HL-60 (cell line): Measurements from ENCODE around the gene FCHSD2.

Experiments used
- GABPA ChIP-seq: IDR thresholded peaks from 2 replicates; pipeline ENCODE4 v1.6.1; 2012; ENCODE audit warnings: low read depth
- POLR2AphosphoS5 ChIP-seq: IDR thresholded peaks from 2 replicates; pipeline ENCODE4 v1.6.1; 2012; ENCODE audit warnings: low read depth
- TF ChIP-seq, protein P1 (sequence below): IDR thresholded peaks from one replicate; pipeline ENCODE4 v1.5.1; 2011; ENCODE audit warnings: low read length, control low read depth, inconsistent platforms; ENCODE audit not compliant: insufficient read depth

DNA sequence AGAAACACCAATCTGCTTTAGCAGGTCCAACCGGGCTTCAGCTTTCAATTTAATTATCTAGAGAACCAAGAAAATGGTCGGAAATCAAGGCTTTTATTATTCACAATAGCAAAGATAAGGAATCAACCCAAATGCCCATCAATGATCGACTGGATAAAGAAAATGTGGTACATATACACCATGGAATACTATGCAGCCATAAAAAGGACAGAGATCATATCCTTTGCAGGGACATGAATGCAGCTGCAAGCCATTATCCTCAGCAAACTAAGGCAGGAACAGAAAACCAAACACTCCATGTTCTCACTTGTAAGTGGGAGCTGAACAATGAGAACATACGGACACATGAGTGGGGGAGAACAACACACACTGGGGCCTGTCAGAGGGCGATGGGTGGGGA, 274.1 kb downstream of the FCHSD2 start:
- TF ChIP-seq, protein P1, sequence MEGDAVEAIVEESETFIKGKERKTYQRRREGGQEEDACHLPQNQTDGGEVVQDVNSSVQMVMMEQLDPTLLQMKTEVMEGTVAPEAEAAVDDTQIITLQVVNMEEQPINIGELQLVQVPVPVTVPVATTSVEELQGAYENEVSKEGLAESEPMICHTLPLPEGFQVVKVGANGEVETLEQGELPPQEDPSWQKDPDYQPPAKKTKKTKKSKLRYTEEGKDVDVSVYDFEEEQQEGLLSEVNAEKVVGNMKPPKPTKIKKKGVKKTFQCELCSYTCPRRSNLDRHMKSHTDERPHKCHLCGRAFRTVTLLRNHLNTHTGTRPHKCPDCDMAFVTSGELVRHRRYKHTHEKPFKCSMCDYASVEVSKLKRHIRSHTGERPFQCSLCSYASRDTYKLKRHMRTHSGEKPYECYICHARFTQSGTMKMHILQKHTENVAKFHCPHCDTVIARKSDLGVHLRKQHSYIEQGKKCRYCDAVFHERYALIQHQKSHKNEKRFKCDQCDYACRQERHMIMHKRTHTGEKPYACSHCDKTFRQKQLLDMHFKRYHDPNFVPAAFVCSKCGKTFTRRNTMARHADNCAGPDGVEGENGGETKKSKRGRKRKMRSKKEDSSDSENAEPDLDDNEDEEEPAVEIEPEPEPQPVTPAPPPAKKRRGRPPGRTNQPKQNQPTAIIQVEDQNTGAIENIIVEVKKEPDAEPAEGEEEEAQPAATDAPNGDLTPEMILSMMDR: no peak
- TF ChIP-seq POLR2AphosphoS5 (no peak), GABPA (no peak)
